Measurements from ENCODE around the gene TAGAP.

The TAGAP gene

GRCh38 chr6:159068904-159069578, 24.2 kb upstream of the TAGAP start:
- in situ Hi-C loops (cut with HindIII; ENCODE audit: low sequenced_read_pairs) = no loop called here
- no peak for TF ChIP-seq CTCF (IDR thresholded peaks at IDR 0.05; ENCODE audit: low read depth, low read length, missing control alignments)
- DNase-seq (ENCODE audit: low read depth) = no peak
- no peak overlapping the region for H3K4me3 ChIP-seq (ENCODE audit: low read depth, low read length)

- in situ Hi-C loops (cut with HindIII; ENCODE audit: low sequenced_read_pairs) = no loop called here
- TF ChIP-seq CTCF (IDR thresholded peaks at IDR 0.05; ENCODE audit: low read depth, low read length, missing control alignments) = no peak
- no peak for DNase-seq (ENCODE audit: low read depth)
Measured at GRCh38 chr6:159067334-159067733, 22.5 kb upstream of the TAGAP start.

DNA sequence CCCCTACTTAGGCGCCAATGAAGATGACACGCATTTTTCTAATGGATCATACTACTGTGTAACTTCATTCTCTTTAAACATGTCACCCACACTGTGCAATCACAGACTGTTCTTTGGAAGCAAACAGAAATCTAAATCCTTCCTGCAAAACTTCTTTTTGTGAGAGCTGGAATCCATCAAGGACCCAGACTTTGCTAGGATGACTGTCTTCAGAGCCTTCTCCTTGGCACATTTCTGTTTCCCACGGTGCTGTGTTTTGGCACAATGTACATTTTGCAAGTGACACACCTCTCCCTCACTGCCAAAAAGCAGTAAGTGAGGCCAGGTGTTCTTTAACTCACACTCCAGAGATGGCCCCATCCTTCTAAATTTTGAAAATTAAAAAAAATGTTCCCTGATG, 21.7 kb upstream of the TAGAP start:
- TF ChIP-seq CTCF (IDR thresholded peaks at IDR 0.05; ENCODE audit: low read depth, low read length, missing control alignments) = no peak
- no peak overlapping the region for H3K4me3 ChIP-seq (ENCODE audit: low read depth, low read length)
- no peak for DNase-seq (ENCODE audit: low read depth)
- in situ Hi-C loops (cut with HindIII; ENCODE audit: low sequenced_read_pairs) = no loop called here

More at GRCh38 chr6:159067334-159067733, 22.5 kb upstream of the TAGAP start:
- no peak overlapping the region for H3K4me3 ChIP-seq (ENCODE audit: low read depth, low read length)

DNA sequence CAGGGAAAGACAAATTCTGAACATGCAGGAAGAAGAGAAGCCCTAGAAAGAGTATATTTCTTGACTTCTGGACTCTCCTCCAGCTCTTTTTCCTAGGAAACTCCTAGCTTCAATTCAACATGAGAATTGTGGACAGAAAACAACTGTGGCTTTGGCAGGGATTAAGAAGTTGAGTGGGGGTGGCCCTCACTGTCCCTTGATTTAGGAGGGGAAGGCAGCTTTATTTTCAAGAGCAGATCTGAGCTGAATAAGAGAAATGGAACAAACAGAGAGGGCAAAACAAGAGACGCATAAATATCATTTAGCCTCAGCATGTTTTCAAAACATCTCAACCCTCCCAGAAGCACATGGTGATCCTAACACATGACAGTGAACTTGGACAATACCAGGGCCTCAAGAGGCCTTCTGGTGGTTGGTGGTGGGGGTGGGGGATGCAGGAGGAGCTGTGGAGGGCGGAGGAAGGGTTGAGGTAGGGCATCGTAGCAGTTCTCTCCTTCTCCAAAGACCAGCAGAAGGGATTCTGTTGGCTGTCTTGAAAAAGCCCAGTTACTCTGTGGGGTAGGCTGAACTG, 21.1 kb upstream of the TAGAP start:
- TF ChIP-seq CTCF (IDR thresholded peaks at IDR 0.05; ENCODE audit: low read depth, low read length, missing control alignments) = no peak
- in situ Hi-C loops (cut with HindIII; ENCODE audit: low sequenced_read_pairs) = no loop called here

DNA sequence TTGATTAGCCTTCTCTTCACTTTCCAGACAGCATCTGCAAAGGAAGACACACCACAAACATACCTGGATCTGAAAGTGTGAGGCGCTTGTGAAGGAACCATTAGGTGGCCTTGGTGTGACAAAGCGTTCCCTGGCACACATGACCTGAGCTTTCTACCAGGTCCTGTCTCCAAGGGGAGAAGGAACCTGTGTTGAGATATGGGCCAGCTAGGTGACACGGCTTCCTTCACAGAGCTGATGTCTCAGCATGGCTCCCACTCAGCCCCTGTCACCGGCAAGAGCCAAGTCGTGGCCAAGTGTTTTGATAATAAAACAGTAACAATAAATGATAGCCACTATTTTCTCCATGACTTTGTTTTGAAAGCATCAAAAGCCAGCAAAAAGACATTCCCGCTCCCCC, 20.3 kb upstream of the TAGAP start:
- no peak for DNase-seq (ENCODE audit: low read depth)
- no peak for TF ChIP-seq CTCF (IDR thresholded peaks at IDR 0.05; ENCODE audit: low read depth, low read length, missing control alignments)
- in situ Hi-C loops (cut with HindIII; ENCODE audit: low sequenced_read_pairs) = no loop called here
- H3K4me3 ChIP-seq (ENCODE audit: low read depth, low read length) = no peak overlapping the region

More for the DNA sequence above, 21.1 kb upstream of the TAGAP start:
- no peak for DNase-seq (ENCODE audit: low read depth)
- H3K4me3 ChIP-seq (ENCODE audit: low read depth, low read length) = no peak overlapping the region

- no peak for DNase-seq (ENCODE audit: low read depth)
- no peak for TF ChIP-seq CTCF (IDR thresholded peaks at IDR 0.05; ENCODE audit: low read depth, low read length, missing control alignments)
- in situ Hi-C loops (cut with HindIII; ENCODE audit: low sequenced_read_pairs) = no loop called here
- H3K4me3 ChIP-seq (ENCODE audit: low read depth, low read length) = no peak overlapping the region
Measured at GRCh38 chr6:159064477-159064876, 19.7 kb upstream of the TAGAP start.
